ENCODE results near the gene PLPPR4.

DNA sequence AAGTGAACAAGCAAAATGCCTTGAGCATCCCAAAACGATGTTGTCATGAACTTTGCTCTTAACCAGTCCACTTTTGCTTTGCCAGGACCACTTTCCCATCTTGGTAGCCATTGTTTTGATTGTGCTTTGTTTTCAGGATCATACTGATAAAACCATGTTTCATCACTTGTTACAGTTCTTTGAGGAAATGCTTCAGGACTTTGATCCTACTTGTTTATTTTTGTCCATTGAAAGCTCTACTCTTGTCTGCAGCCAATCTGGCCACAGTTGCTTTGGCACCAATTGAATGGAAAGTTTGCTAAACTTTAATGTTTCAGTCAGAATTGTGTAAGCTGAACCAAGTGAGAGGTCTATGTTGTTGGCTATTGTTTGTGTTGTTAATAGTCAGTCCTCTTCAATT lies 12.8 kb downstream of the PLPPR4 start:
- TF ChIP-seq POLR2A (IDR thresholded peaks at IDR 0.05), result no peak
- no peak for TF ChIP-seq CTCF (IDR thresholded peaks at IDR 0.05)
